Natural killer cell treated with Interleukin-12 subunit alpha and Interleukin-12 subunit beta and Interleukin-15 and Interleukin-18, amount 100 ng/mL, for 72 hours (primary cell): Measurements from ENCODE around the gene PLIN5. TPM values are rescaled to one million over a fixed set of nuclear protein-coding genes. Genes with fewer than 3 reads are reported as not detected.

Experiments
- ATAC-seq, 2 donors: fragments of 150-1000 bp; cut with Tn5 transposase in 1 of 2; sonication (Bioruptor Pico), chemical (Tn5 transposase) in 1 of 2; 2 replicates each; pipeline ENCODE4 v1.10.0; 2021
- DNase-seq: peaks from one replicate; pipeline ENCODE4 v3.0.0; 2022; ENCODE audit warnings: low spot score
- H3K27ac Mint-ChIP-seq, 2 donors: 1 replicate in 1 of 2; 2 replicates in 1 of 2; pipeline ENCODE4 v1.8.0; 2022; ENCODE audit warnings: mixed read lengths in 2 of 2, mild to moderate bottlenecking in 1 of 2, moderate library complexity in 1 of 2
- H3K27me3 Mint-ChIP-seq, 2 donors: 1 replicate in 1 of 2; 2 replicates in 1 of 2; pipeline ENCODE4 v1.8.0; 2022; ENCODE audit warnings: mixed read lengths in 2 of 2
- H3K36me3 Mint-ChIP-seq: one replicate; pipeline ENCODE4 v1.8.0; 2022; ENCODE audit warnings: mixed read lengths
- H3K4me1 Mint-ChIP-seq, 2 donors: 1 replicate in 1 of 2; 2 replicates in 1 of 2; pipeline ENCODE4 v1.8.0; 2022; ENCODE audit warnings: low read depth in 2 of 2, mixed read lengths in 2 of 2, mild to moderate bottlenecking in 1 of 2
- H3K4me3 Mint-ChIP-seq: one replicate; pipeline ENCODE4 v1.8.0; 2022; ENCODE audit warnings: mixed read lengths
- H3K9me3 Mint-ChIP-seq: 2 replicates; pipeline ENCODE4 v1.8.0; 2022; ENCODE audit warnings: mixed read lengths
- total RNA-seq, 2 donors: library from RNA; stranded (reverse); gene quantifications; one replicate each; pipeline ENCODE4 v1.2.3, GENCODE V29; 2022

PLIN5 gene
- total RNA-seq: not detected

GRCh38 chr19:4534836-4535658, at the start of gene PLIN5:
TSS of gene PLIN5 (minus strand) at chr19:4535224. CDS start at chr19:4534074, 1,150 bp downstream.
- H3K9me3 Mint-ChIP-seq: no peaks in the 10 kb centered on the region
- peaks cover 7 to 14% of the 10 kb centered on the region in 2 donors for H3K27me3 Mint-ChIP-seq
- peak; percentile 31 to 70 for ATAC-seq
- H3K4me1 Mint-ChIP-seq: peaks cover 0 to 7% of the 10 kb centered on the region in 2 donors
- no peak for DNase-seq
- H3K36me3 Mint-ChIP-seq: no peaks in the 10 kb centered on the region
- no peak within 1 kb of the TSS for H3K27ac Mint-ChIP-seq
- no peak within 1 kb of the TSS for H3K4me3 Mint-ChIP-seq

- Mint-ChIP-seq H3K9me3 (no peaks in the 10 kb centered on the region), H3K4me3 (no peak overlapping the region), H3K27me3 (peaks cover 20 to 22% of the 10 kb centered on the region in 2 donors), H3K27ac (no peak overlapping the region), H3K4me1 (peaks cover 3 to 6% of the 10 kb centered on the region in 2 donors), H3K36me3 (peaks cover 6% of the 10 kb centered on the region)
- no peak for DNase-seq
- ATAC-seq: peak in 1 of 2 donors; percentile 5
Observed at GRCh38 chr19:4583961-4584669, 49.1 kb upstream of the PLIN5 start.

- peaks cover 3 to 6% of the 10 kb centered on the region in 2 donors for H3K4me1 Mint-ChIP-seq
- H3K9me3 Mint-ChIP-seq: no peaks in the 10 kb centered on the region
- ATAC-seq: no peak
- H3K27me3 Mint-ChIP-seq: peaks cover 28 to 32% of the 10 kb centered on the region in 2 donors
- no peak overlapping the region for H3K27ac Mint-ChIP-seq
- H3K36me3 Mint-ChIP-seq: peaks cover 6% of the 10 kb centered on the region
- no peak overlapping the region for H3K4me3 Mint-ChIP-seq
- DNase-seq: no peak
Observed at GRCh38 chr19:4582980-4583842, 48.2 kb upstream of the PLIN5 start.

GRCh38 chr19:4581666-4582553, 46.9 kb upstream of the PLIN5 start:
- ATAC-seq (no peak), DNase-seq (no peak)
- Mint-ChIP-seq H3K36me3 (peaks cover 6% of the 10 kb centered on the region), H3K27me3 (peaks cover 28 to 32% of the 10 kb centered on the region in 2 donors), H3K4me1 (peaks cover 3 to 6% of the 10 kb centered on the region in 2 donors), H3K9me3 (no peaks in the 10 kb centered on the region), H3K27ac (no peak overlapping the region), H3K4me3 (peak overlapping the region; percentile 41)

- no peak for DNase-seq
- H3K4me1 Mint-ChIP-seq: peaks cover 3 to 6% of the 10 kb centered on the region in 2 donors
- no peak overlapping the region for H3K4me3 Mint-ChIP-seq
- ATAC-seq: no peak
- peaks cover 32 to 37% of the 10 kb centered on the region in 2 donors for H3K27me3 Mint-ChIP-seq
- no peaks in the 10 kb centered on the region for H3K9me3 Mint-ChIP-seq
- peaks cover 5% of the 10 kb centered on the region for H3K36me3 Mint-ChIP-seq
- H3K27ac Mint-ChIP-seq: no peak overlapping the region
Observed at GRCh38 chr19:4580961-4581665, 46.1 kb upstream of the PLIN5 start.

- ATAC-seq (no peak), DNase-seq (no peak)
- Mint-ChIP-seq H3K27me3 (peaks cover 30 to 34% of the 10 kb centered on the region in 2 donors), H3K36me3 (no peaks in the 10 kb centered on the region), H3K4me3 (no peak overlapping the region), H3K27ac (no peak overlapping the region), H3K4me1 (peaks cover 3 to 6% of the 10 kb centered on the region in 2 donors), H3K9me3 (no peaks in the 10 kb centered on the region)
Observed at GRCh38 chr19:4580021-4580901, 45.2 kb upstream of the PLIN5 start.

- no peaks in the 10 kb centered on the region for H3K36me3 Mint-ChIP-seq
- H3K27me3 Mint-ChIP-seq: peaks cover 30 to 34% of the 10 kb centered on the region in 2 donors
- ATAC-seq: no peak
- DNase-seq: no peak
- H3K4me3 Mint-ChIP-seq: no peak overlapping the region
- H3K27ac Mint-ChIP-seq: no peak overlapping the region
- H3K9me3 Mint-ChIP-seq: no peaks in the 10 kb centered on the region
- H3K4me1 Mint-ChIP-seq: peaks cover 3 to 6% of the 10 kb centered on the region in 2 donors
Observed at GRCh38 chr19:4579389-4579788, 44.4 kb upstream of the PLIN5 start.

- Mint-ChIP-seq H3K27me3 (peaks cover 30 to 34% of the 10 kb centered on the region in 2 donors), H3K4me3 (no peak overlapping the region)
- no peak for DNase-seq
Observed at GRCh38 chr19:4578552-4579248, 43.7 kb upstream of the PLIN5 start.

GRCh38 chr19:4577020-4577782, 42.2 kb upstream of the PLIN5 start:
- Mint-ChIP-seq H3K4me1 (peaks cover 1 to 3% of the 10 kb centered on the region in 2 donors), H3K4me3 (no peak overlapping the region)
- ATAC-seq: no peak

More at GRCh38 chr19:4578552-4579248, 43.7 kb upstream of the PLIN5 start:
- peaks cover 3 to 6% of the 10 kb centered on the region in 2 donors for H3K4me1 Mint-ChIP-seq
- no peaks in the 10 kb centered on the region for H3K9me3 Mint-ChIP-seq
- no peak for ATAC-seq
- H3K36me3 Mint-ChIP-seq: no peaks in the 10 kb centered on the region
- H3K27ac Mint-ChIP-seq: no peak overlapping the region

GRCh38 chr19:4576016-4576933, 41.3 kb upstream of the PLIN5 start:
- Mint-ChIP-seq H3K36me3 (no peaks in the 10 kb centered on the region), H3K4me1 (no peaks in the 10 kb centered on the region), H3K4me3 (no peak overlapping the region), H3K27me3 (peaks cover 17 to 22% of the 10 kb centered on the region in 2 donors), H3K27ac (no peak overlapping the region), H3K9me3 (no peaks in the 10 kb centered on the region)
- peak; percentile 41 to 68 for ATAC-seq
- DNase-seq: no peak

More at GRCh38 chr19:4577020-4577782, 42.2 kb upstream of the PLIN5 start:
- Mint-ChIP-seq H3K27ac (no peak overlapping the region), H3K9me3 (no peaks in the 10 kb centered on the region), H3K27me3 (peaks cover 22 to 28% of the 10 kb centered on the region in 2 donors), H3K36me3 (no peaks in the 10 kb centered on the region)
- DNase-seq: no peak
